ENCODE data around the gene RABAC1. TPM values are rescaled to one million over a fixed set of nuclear protein-coding genes. Genes with fewer than 3 reads are reported as not detected.

Gene RABAC1
- polyA plus RNA-seq (ENCODE audit: insufficient read depth in 1 of 5, insufficient read length in 5 of 5, low replicate concordance in 1 of 5), result 100 to 1,000 TPM in 1 of 5 donors, 10 to 100 TPM in 4; 42.9 to 115 (median 68.9) TPM
- long read RNA-seq, donor 1, transcript RABAC1-202 (2 exons, 725 nt), result minor isoform, 9 of 141 reads
- long read RNA-seq, donor 1, transcript RABAC1-204 (1 exons, 662 nt), result minor isoform, 12 of 141 reads
- long read RNA-seq, donor 1, transcript RABAC1-201 (5 exons, 821 nt), result major isoform, 89 of 141 reads
- long read RNA-seq, donor 1, partial matches to known transcripts, result 14 of 141 reads
- long read RNA-seq, donor 1, other reads (novel, unspliced or antisense), result 15 of 141 reads
- long read RNA-seq, donor 2, transcript RABAC1-201 (5 exons, 821 nt), result major isoform, 58 of 63 reads
- long read RNA-seq, donor 2, partial matches to known transcripts, result 0 of 63 reads
- long read RNA-seq, donor 2, other reads (novel, unspliced or antisense), result 0 of 63 reads
- long read RNA-seq, donor 3, transcript RABAC1-201 (5 exons, 821 nt), result major isoform, 61 of 83 reads
- long read RNA-seq, donor 3, transcript RABAC1-204 (1 exons, 662 nt), result minor isoform, 9 of 83 reads
- long read RNA-seq, donor 3, partial matches to known transcripts, result 0 of 83 reads
- long read RNA-seq, donor 3, other reads (novel, unspliced or antisense), result 6 of 83 reads
- long read RNA-seq, donor 4, transcript RABAC1-201 (5 exons, 821 nt), result major isoform, 38 of 41 reads
- long read RNA-seq, donor 4, partial matches to known transcripts, result 0 of 41 reads
- long read RNA-seq, donor 4, other reads (novel, unspliced or antisense), result 0 of 41 reads
- long read RNA-seq, donor 5, transcript RABAC1-201 (5 exons, 821 nt), result major isoform, 72 of 88 reads
- long read RNA-seq, donor 5, transcript RABAC1-204 (1 exons, 662 nt), result minor isoform, 5 of 88 reads
- long read RNA-seq, donor 5, partial matches to known transcripts, result 7 of 88 reads
- long read RNA-seq, donor 5, other reads (novel, unspliced or antisense), result 0 of 88 reads
- long read RNA-seq, donor 6, transcript RABAC1-201 (5 exons, 821 nt), result major isoform, 67 of 100 reads
- long read RNA-seq, donor 6, transcript RABAC1-204 (1 exons, 662 nt), result minor isoform, 8 of 100 reads
- long read RNA-seq, donor 6, partial matches to known transcripts, result 12 of 100 reads
- long read RNA-seq, donor 6, other reads (novel, unspliced or antisense), result 9 of 100 reads
- long read RNA-seq, donor 7, transcript RABAC1-201 (5 exons, 821 nt), result major isoform, 72 of 93 reads
- long read RNA-seq, donor 7, transcript RABAC1-204 (1 exons, 662 nt), result minor isoform, 6 of 93 reads
- long read RNA-seq, donor 7, partial matches to known transcripts, result 8 of 93 reads
- long read RNA-seq, donor 7, other reads (novel, unspliced or antisense), result 0 of 93 reads
- long read RNA-seq, donor 8, transcript RABAC1-201 (5 exons, 821 nt), result major isoform, 22 of 23 reads
- long read RNA-seq, donor 8, partial matches to known transcripts, result 0 of 23 reads
- long read RNA-seq, donor 8, other reads (novel, unspliced or antisense), result 0 of 23 reads

- peak; percentile 81 to 87 for DNase-seq
Measured at GRCh38 chr19:41959056-41960053, at the start of gene RABAC1. Gene RABAC1 (minus strand): TSS chr19:41959321. CDS start chr19:41959292, 29 bp downstream.

- DNase-seq, result no peak
Measured at GRCh38 chr19:42006569-42006968, 47.4 kb upstream of the RABAC1 start.

- no peak for DNase-seq
Measured at GRCh38 chr19:42005504-42005903, 46.4 kb upstream of the RABAC1 start.

- DNase-seq, result no peak
Measured at GRCh38 chr19:42003506-42004294, 44.6 kb upstream of the RABAC1 start.

- DNase-seq, result no peak
Measured at GRCh38 chr19:41999878-42000208, 40.7 kb upstream of the RABAC1 start.

- DNase-seq, result no peak
Measured at GRCh38 chr19:41999071-41999877, 40.2 kb upstream of the RABAC1 start.

- no peak for DNase-seq
Measured at GRCh38 chr19:41998246-41999020, 39.3 kb upstream of the RABAC1 start.

GRCh38 chr19:41997851-41998229 lies 38.7 kb upstream of the RABAC1 start:
- no peak for DNase-seq

- peak in 1 of 2 donors; percentile 20 for DNase-seq
Measured at GRCh38 chr19:41997121-41997850, 38.2 kb upstream of the RABAC1 start.

GRCh38 chr19:41995959-41996797 lies 37.1 kb upstream of the RABAC1 start:
- DNase-seq, result no peak

- no peak for DNase-seq
Measured at GRCh38 chr19:41994994-41995958, 36.2 kb upstream of the RABAC1 start.

- DNase-seq, result no peak
Measured at GRCh38 chr19:41994521-41994971, 35.4 kb upstream of the RABAC1 start.

- no peak for DNase-seq
Measured at GRCh38 chr19:41993612-41994483, 34.7 kb upstream of the RABAC1 start, which contains the start of gene ATP1A3. Gene ATP1A3 (minus strand): TSS chr19:41994230. CDS start chr19:41994076, 154 bp downstream.

Measured in right lung (tissue), 10 donors.